Stimulated activated naive CD8-positive, alpha-beta T cell treated with anti-CD3 and anti-CD28 coated beads, Interleukin-15, Interleukin-2, amounts not matched to agents 100 ng/mL and 50 ng/mL, for 24 hours (primary cell): ENCODE data around the gene CCDC82.

Experiments used
- H3K27ac Mint-ChIP-seq: one replicate; pipeline ENCODE4 v1.8.0; 2021; ENCODE audit warnings: mild to moderate bottlenecking, mixed read lengths
- H3K27me3 Mint-ChIP-seq: one replicate; pipeline ENCODE4 v1.8.0; 2021; ENCODE audit warnings: mixed read lengths
- H3K36me3 Mint-ChIP-seq: one replicate; pipeline ENCODE4 v1.8.0; 2021; ENCODE audit warnings: low read depth, mixed read lengths
- H3K4me1 Mint-ChIP-seq: one replicate; pipeline ENCODE4 v1.8.0; 2021; ENCODE audit warnings: low read depth, mixed read lengths
- H3K4me3 Mint-ChIP-seq: one replicate; pipeline ENCODE4 v1.8.0; 2021; ENCODE audit warnings: mild to moderate bottlenecking, mixed read lengths
- H3K9me3 Mint-ChIP-seq: one replicate; pipeline ENCODE4 v1.8.0; 2021; ENCODE audit warnings: mixed read lengths

Gene CCDC82

GRCh38 chr11:96313163-96313562, 76.5 kb downstream of the CCDC82 start:
- peaks cover 51% of the 10 kb centered on the region for H3K36me3 Mint-ChIP-seq
- H3K9me3 Mint-ChIP-seq: no peaks in the 10 kb centered on the region
- H3K4me3 Mint-ChIP-seq: no peak overlapping the region
- H3K27ac Mint-ChIP-seq: peak overlapping the region; percentile 18
- no peaks in the 10 kb centered on the region for H3K27me3 Mint-ChIP-seq
- H3K4me1 Mint-ChIP-seq: peaks cover 95% of the 10 kb centered on the region

- H3K9me3 Mint-ChIP-seq: no peaks in the 10 kb centered on the region
- no peak overlapping the region for H3K27ac Mint-ChIP-seq
- H3K4me1 Mint-ChIP-seq: peaks cover 95% of the 10 kb centered on the region
- H3K4me3 Mint-ChIP-seq: no peak overlapping the region
- H3K36me3 Mint-ChIP-seq: peaks cover 38% of the 10 kb centered on the region
- H3K27me3 Mint-ChIP-seq: no peaks in the 10 kb centered on the region
Observed at GRCh38 chr11:96311120-96311568, 78.6 kb downstream of the CCDC82 start.

GRCh38 chr11:96310236-96310635, 79.5 kb downstream of the CCDC82 start:
- Mint-ChIP-seq H3K27ac (no peak overlapping the region), H3K4me3 (no peak overlapping the region), H3K27me3 (no peaks in the 10 kb centered on the region), H3K4me1 (peaks cover 92% of the 10 kb centered on the region), H3K9me3 (no peaks in the 10 kb centered on the region), H3K36me3 (peaks cover 32% of the 10 kb centered on the region)

- Mint-ChIP-seq H3K27me3 (no peaks in the 10 kb centered on the region), H3K9me3 (no peaks in the 10 kb centered on the region), H3K36me3 (peaks cover 28% of the 10 kb centered on the region), H3K4me3 (no peak overlapping the region), H3K4me1 (peaks cover 86% of the 10 kb centered on the region), H3K27ac (no peak overlapping the region)
Observed at GRCh38 chr11:96309643-96310017, 80.1 kb downstream of the CCDC82 start.

- Mint-ChIP-seq H3K36me3 (peaks cover 23% of the 10 kb centered on the region), H3K27ac (no peak overlapping the region), H3K27me3 (no peaks in the 10 kb centered on the region), H3K9me3 (no peaks in the 10 kb centered on the region), H3K4me3 (no peak overlapping the region), H3K4me1 (peaks cover 86% of the 10 kb centered on the region)
Observed at GRCh38 chr11:96309016-96309642, 80.6 kb downstream of the CCDC82 start.

GRCh38 chr11:96307776-96308140, 82.0 kb downstream of the CCDC82 start:
- Mint-ChIP-seq H3K36me3 (peaks cover 17% of the 10 kb centered on the region), H3K27ac (peak overlapping the region; percentile 79), H3K9me3 (no peaks in the 10 kb centered on the region), H3K4me3 (peak overlapping the region; percentile 69), H3K4me1 (peaks cover 84% of the 10 kb centered on the region), H3K27me3 (no peaks in the 10 kb centered on the region)

GRCh38 chr11:96306933-96307775, 82.6 kb downstream of the CCDC82 start:
- Mint-ChIP-seq H3K4me3 (peak overlapping the region; percentile 69), H3K27me3 (no peaks in the 10 kb centered on the region)

GRCh38 chr11:96306600-96306932, 83.1 kb downstream of the CCDC82 start:
- Mint-ChIP-seq H3K9me3 (no peaks in the 10 kb centered on the region), H3K36me3 (peaks cover 10% of the 10 kb centered on the region), H3K27ac (peak overlapping the region; percentile 46), H3K4me3 (peak overlapping the region; percentile 69), H3K27me3 (no peaks in the 10 kb centered on the region), H3K4me1 (peaks cover 86% of the 10 kb centered on the region)

More at GRCh38 chr11:96306933-96307775, 82.6 kb downstream of the CCDC82 start:
- H3K4me1 Mint-ChIP-seq: peaks cover 86% of the 10 kb centered on the region
- H3K36me3 Mint-ChIP-seq: peaks cover 14% of the 10 kb centered on the region
- H3K27ac Mint-ChIP-seq: peak overlapping the region; percentile 79
- H3K9me3 Mint-ChIP-seq: no peaks in the 10 kb centered on the region

- Mint-ChIP-seq H3K9me3 (no peaks in the 10 kb centered on the region), H3K36me3 (peaks cover 5% of the 10 kb centered on the region), H3K4me3 (no peak overlapping the region), H3K27ac (no peak overlapping the region), H3K4me1 (peaks cover 84% of the 10 kb centered on the region), H3K27me3 (no peaks in the 10 kb centered on the region)
Observed at GRCh38 chr11:96306071-96306470, 83.6 kb downstream of the CCDC82 start.

GRCh38 chr11:96303980-96304379, 85.7 kb downstream of the CCDC82 start:
- H3K27me3 Mint-ChIP-seq: no peaks in the 10 kb centered on the region
- H3K4me1 Mint-ChIP-seq: peaks cover 86% of the 10 kb centered on the region
- no peak overlapping the region for H3K4me3 Mint-ChIP-seq
- no peaks in the 10 kb centered on the region for H3K9me3 Mint-ChIP-seq
- peak overlapping the region; percentile 33 for H3K27ac Mint-ChIP-seq
- H3K36me3 Mint-ChIP-seq: peaks cover 16% of the 10 kb centered on the region

GRCh38 chr11:96303064-96303463, 86.6 kb downstream of the CCDC82 start:
- H3K4me1 Mint-ChIP-seq: peaks cover 82% of the 10 kb centered on the region
- peaks cover 20% of the 10 kb centered on the region for H3K36me3 Mint-ChIP-seq
- H3K9me3 Mint-ChIP-seq: no peaks in the 10 kb centered on the region
- H3K27me3 Mint-ChIP-seq: no peaks in the 10 kb centered on the region
- H3K4me3 Mint-ChIP-seq: no peak overlapping the region
- no peak overlapping the region for H3K27ac Mint-ChIP-seq
